Skeletal muscle satellite cell (primary cell): ENCODE results near the gene LUZP2.

ENCODE experiments used
- H3K27me3 ChIP-seq: 2 replicates; pipeline ENCODE4 v1.7.0; 2013; ENCODE audit warnings: low read length; ENCODE audit not compliant: control insufficient read depth, insufficient read depth
- H3K36me3 ChIP-seq: 2 replicates; pipeline ENCODE4 v1.7.0; 2013; ENCODE audit warnings: mild to moderate bottlenecking, control low read depth, low read length; ENCODE audit not compliant: insufficient read depth
- H3K4me1 ChIP-seq: 2 replicates; pipeline ENCODE4 v1.7.0; 2013; ENCODE audit warnings: low read length; ENCODE audit not compliant: control insufficient read depth, insufficient read depth
- H3K4me2 ChIP-seq: 2 replicates; pipeline ENCODE4 v1.7.0; 2013; ENCODE audit warnings: mild to moderate bottlenecking, low read length
- H3K4me3 ChIP-seq: 2 replicates; pipeline ENCODE4 v1.7.0; 2013; ENCODE audit warnings: low read length
- H3K9ac ChIP-seq: 2 replicates; pipeline ENCODE4 v1.7.0; 2013; ENCODE audit warnings: mild to moderate bottlenecking, low read depth, low read length, moderate library complexity
- H3K9me3 ChIP-seq: replicated peaks from 2 replicates; pipeline ENCODE4 v1.7.0; 2013; ENCODE audit warnings: mild to moderate bottlenecking, control low read depth, low read length

LUZP2 gene

DNA sequence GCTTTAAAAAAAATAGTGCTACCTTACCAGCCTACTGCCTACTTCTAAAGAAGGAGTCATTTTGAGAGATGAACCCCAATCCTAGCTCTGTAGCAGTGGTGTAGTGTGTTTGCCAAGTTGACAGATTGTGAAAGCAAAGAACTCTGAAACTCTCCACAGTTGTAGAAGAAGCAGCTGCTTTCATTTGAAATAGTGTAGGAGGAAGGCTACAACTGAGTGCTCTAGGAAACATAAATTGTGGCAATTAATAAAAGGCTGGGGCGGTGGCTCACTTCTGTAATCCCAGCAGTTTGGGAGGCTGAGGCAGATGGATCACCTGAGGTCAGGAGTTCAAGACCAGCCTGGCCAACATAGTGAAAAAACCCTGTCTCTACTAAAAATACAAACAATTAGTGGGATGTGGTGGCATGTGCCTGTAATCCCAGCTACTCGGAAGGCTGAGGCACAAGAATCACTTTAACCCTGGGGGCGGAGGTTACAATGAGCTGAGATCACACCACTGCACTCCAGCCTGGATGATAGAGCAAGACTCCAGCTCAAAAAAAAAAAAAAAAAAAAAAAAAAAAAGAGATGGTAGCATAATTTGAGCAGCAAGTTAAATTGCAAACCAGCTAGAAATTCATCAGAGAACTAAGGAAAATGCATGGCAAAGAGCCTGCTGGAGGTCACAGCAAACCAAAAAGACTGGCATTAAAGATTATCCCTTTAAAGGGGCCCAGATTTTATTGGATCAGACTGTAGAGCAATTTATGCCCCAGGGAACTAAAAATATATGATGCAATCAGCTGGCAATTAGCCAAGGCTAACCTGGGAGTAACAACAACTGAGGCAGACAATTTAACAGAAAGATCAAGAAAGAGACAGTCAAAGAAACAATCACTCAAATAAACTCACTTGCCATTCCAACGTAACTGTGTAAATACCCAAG, 112.6 kb downstream of the LUZP2 start:
- H3K27me3 ChIP-seq = no peaks in the 10 kb centered on the region
- H3K4me3 ChIP-seq = no peak overlapping the region
- H3K4me2 ChIP-seq = no peak overlapping the region
- no peaks in the 10 kb centered on the region for H3K9me3 ChIP-seq
- H3K36me3 ChIP-seq = no peaks in the 10 kb centered on the region
- no peaks in the 10 kb centered on the region for H3K4me1 ChIP-seq
- H3K9ac ChIP-seq = no peak overlapping the region

DNA sequence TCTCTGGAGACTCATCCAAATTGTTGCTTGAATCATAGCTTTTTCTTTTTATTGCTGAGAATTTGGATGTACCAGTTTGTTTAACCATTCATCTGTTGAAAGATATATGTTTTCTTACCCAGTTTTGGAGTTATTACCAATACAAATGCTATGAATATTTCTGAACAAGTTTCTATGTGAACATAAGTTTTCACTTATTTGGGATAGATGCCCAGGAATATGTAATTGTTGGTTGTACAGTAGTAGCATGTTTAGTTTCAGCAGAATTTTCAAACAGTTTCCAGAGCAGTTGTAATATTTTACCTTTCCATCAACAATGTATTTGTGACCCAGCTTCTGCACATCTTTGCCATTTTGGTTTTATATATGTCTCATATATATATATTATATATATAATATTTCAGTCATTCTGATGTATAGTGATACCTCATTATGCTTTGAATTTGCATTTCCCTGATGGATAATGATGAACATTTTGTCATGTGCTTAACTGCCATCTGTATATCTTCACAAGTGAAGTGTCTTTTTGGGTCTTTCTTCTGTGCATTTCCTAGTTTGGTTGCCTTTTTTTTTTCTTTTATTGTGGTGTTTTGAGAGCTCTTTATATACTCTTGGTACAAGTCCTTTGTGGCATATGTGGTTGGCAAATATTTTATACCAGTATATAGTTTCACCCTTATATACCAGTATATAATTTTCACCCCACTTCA, 118.8 kb downstream of the LUZP2 start:
- Histone ChIP-seq H3K4me3 (no peak overlapping the region), H3K36me3 (no peaks in the 10 kb centered on the region), H3K27me3 (no peaks in the 10 kb centered on the region), H3K4me2 (no peak overlapping the region), H3K9ac (no peak overlapping the region), H3K4me1 (no peaks in the 10 kb centered on the region), H3K9me3 (no peaks in the 10 kb centered on the region)

DNA sequence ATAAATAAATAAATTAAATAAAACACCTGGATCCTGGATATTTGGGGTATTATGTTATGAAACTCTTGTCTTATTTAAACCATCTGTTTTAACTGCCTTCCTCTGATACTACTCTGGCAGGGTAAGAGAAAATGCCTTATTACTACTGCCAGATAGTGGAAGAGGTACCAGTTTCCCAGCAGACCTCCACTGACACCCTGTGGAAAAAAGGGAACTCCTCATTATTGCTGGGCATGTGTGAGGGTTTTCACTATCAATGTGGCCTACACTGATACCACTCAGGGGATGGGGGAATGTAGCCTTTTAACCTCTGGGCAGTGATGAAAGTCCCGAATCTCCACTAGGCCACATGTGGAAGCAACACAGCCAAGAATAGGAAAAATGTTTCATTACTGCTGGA, 121.0 kb downstream of the LUZP2 start:
- H3K9ac ChIP-seq = no peak overlapping the region
- no peaks in the 10 kb centered on the region for H3K36me3 ChIP-seq
- no peaks in the 10 kb centered on the region for H3K4me1 ChIP-seq
- H3K27me3 ChIP-seq = no peaks in the 10 kb centered on the region
- H3K4me2 ChIP-seq = no peak overlapping the region
- no peak overlapping the region for H3K4me3 ChIP-seq
- H3K9me3 ChIP-seq = no peaks in the 10 kb centered on the region

DNA sequence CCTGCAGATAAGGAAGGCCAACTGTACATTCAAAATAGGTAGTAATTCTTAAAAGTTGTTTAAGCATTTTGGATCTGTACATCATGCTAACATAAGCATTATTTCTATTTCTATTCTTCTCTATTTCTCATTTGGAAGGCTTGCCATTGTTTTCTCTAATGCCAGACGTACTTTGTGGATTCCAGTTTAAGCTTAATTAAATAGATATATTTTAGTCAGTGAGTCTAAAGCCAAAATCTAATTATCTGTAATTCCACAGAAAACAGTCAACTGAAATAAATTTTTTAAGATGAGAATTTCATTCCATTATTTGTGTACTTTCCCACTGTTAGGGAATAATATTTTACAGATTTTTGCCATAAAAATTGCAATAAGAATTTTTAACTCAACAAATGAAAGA, 123.0 kb downstream of the LUZP2 start:
- Histone ChIP-seq H3K9me3 (no peaks in the 10 kb centered on the region), H3K36me3 (no peaks in the 10 kb centered on the region), H3K27me3 (no peaks in the 10 kb centered on the region), H3K4me1 (no peaks in the 10 kb centered on the region), H3K9ac (no peak overlapping the region), H3K4me2 (no peak overlapping the region), H3K4me3 (no peak overlapping the region)

DNA sequence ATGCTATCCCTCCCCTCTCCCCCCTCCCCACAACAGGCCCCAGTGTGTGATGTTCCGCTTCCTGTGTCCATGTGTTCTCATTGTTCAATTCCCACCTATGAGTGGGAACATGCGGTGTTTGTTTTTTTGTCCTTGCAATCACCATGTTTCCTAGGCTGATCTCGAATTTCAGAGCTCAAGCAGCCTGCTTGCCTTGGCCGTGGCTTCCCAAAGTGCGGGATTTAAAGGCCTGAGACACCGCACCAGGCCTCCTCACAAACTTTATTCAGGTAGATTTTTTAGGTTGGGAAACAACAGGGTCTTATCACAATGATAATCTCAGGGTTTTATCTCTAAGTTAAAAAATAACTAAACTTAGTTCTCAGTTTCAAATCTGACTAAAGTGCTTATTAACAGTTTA, 125.4 kb downstream of the LUZP2 start:
- Histone ChIP-seq H3K9me3 (no peaks in the 10 kb centered on the region), H3K4me1 (no peaks in the 10 kb centered on the region), H3K9ac (no peak overlapping the region), H3K4me3 (no peak overlapping the region), H3K27me3 (no peaks in the 10 kb centered on the region), H3K4me2 (no peak overlapping the region), H3K36me3 (no peaks in the 10 kb centered on the region)

DNA sequence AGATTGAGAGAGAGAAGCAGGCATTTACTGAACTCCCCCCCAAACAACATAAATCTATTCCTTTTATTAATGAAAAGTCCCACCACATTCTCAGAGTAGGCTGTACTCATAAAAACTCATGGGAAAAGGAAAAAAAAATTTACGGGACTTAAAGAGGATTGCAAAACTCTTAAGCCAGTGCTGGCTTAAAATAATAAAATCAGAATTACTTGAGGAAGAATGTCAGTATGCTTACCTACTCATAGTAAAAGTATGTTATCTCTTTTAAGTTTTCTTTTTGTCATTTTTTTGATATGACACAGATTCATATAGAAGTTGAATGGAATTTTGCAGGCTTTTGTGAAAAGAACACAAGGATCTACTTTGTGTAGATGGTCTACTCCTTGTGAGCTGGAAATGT, 126.3 kb downstream of the LUZP2 start:
- no peak overlapping the region for H3K4me3 ChIP-seq
- H3K4me2 ChIP-seq = no peak overlapping the region
- no peaks in the 10 kb centered on the region for H3K36me3 ChIP-seq
- H3K4me1 ChIP-seq = no peaks in the 10 kb centered on the region
- H3K9me3 ChIP-seq = no peaks in the 10 kb centered on the region
- H3K27me3 ChIP-seq = no peaks in the 10 kb centered on the region
- H3K9ac ChIP-seq = no peak overlapping the region

DNA sequence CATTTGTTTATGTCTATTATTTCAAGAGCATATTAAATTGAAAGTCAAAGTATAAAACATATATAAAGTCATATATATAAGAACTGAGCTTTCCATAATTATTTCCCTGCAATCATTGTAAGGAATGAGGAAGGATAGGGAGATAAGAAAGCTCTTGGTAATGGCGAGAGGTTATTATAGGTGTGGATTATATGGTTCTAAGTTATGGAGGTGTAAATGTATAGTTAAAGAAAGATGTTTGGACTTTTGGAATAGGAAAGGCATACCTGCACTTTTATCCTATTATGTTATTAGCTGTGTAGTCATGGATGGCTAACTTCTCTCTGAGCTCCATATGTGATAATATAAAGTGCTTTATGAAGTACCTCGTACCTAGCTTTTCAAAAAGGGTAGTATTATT, 127.6 kb downstream of the LUZP2 start:
- Histone ChIP-seq H3K36me3 (no peaks in the 10 kb centered on the region), H3K27me3 (no peaks in the 10 kb centered on the region), H3K4me2 (no peak overlapping the region), H3K4me1 (no peaks in the 10 kb centered on the region), H3K4me3 (no peak overlapping the region), H3K9me3 (no peaks in the 10 kb centered on the region), H3K9ac (no peak overlapping the region)

DNA sequence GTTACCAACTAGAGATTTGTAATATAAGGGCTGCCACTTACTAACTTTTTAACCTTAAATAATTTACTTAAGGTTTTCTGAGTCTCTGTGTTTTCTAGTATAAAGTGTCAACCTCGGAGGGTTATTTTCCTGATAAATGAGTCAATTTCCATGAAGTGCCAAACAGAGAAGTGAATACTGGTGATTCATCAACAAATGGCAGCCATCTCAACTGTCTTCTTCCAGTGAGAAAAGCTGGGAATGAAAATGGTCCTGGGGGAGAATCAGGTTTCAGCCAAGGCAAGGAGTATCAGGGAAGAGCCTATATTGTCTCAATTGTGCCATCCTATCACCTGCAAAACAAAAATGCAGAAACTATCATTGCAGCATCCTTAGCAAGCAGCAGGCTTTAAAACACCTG, 129.1 kb downstream of the LUZP2 start:
- no peaks in the 10 kb centered on the region for H3K36me3 ChIP-seq
- H3K27me3 ChIP-seq = no peaks in the 10 kb centered on the region
- H3K9me3 ChIP-seq = no peaks in the 10 kb centered on the region
- no peaks in the 10 kb centered on the region for H3K4me1 ChIP-seq
- H3K4me2 ChIP-seq = no peak overlapping the region
- no peak overlapping the region for H3K4me3 ChIP-seq
- H3K9ac ChIP-seq = no peak overlapping the region

DNA sequence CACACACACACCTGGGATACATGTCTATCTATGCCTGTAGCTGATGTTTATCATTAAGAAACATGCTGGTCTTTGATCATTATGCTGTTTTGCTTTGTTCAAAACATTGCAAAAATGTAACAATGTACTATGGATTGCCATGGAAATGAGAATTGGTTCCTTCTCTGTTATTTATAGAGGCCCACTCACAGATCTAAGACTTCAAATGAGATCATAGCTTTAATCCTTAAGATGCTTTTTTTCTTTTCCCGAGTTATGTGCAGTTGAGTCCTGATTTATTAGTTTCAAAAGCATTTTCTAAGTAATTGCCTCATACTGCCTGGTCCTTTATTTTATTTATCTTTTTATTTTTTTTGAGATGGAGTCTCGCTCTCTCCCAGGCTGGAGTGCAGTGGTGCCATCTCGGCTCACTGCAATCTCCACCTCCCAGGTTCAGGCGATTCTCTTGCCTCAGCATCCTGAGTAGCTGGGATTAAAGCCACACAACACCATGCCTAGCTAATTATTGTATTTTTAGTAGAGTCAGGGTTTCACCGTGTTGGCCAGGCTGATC, 131.4 kb downstream of the LUZP2 start:
- no peak overlapping the region for H3K4me2 ChIP-seq
- no peaks in the 10 kb centered on the region for H3K27me3 ChIP-seq
- H3K9me3 ChIP-seq = no peaks in the 10 kb centered on the region
- no peak overlapping the region for H3K4me3 ChIP-seq
- no peaks in the 10 kb centered on the region for H3K36me3 ChIP-seq
- H3K9ac ChIP-seq = no peak overlapping the region
- H3K4me1 ChIP-seq = no peaks in the 10 kb centered on the region

DNA sequence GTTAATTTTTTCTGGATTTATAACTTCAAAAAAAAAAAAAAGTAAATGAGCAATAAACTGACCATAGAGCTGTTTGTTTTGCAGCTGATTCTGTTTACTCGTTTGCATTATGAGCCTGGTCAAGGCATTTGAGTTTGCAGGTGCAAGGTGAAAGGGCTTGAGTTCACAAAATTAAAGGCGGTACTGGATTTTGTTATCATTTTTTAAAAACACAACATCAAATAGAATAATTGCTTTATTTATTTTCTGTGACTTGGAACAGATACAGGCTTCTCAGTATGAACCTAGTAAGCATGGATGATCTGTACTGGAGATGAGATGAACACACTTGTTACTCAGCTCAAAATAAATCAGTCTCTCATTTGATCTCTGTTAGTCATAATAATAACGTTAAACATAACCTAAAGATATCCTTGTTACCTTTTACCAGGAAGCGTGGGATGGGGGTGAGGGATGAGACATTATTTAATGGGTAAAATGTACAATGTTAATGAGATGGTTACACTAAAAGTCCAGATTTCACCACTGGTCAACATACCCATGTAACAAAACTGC, 137.8 kb downstream of the LUZP2 start:
- no peaks in the 10 kb centered on the region for H3K9me3 ChIP-seq
- H3K4me3 ChIP-seq = no peak overlapping the region
- H3K9ac ChIP-seq = no peak overlapping the region
- no peak overlapping the region for H3K4me2 ChIP-seq
- H3K4me1 ChIP-seq = no peaks in the 10 kb centered on the region
- H3K27me3 ChIP-seq = no peaks in the 10 kb centered on the region
- H3K36me3 ChIP-seq = no peaks in the 10 kb centered on the region

DNA sequence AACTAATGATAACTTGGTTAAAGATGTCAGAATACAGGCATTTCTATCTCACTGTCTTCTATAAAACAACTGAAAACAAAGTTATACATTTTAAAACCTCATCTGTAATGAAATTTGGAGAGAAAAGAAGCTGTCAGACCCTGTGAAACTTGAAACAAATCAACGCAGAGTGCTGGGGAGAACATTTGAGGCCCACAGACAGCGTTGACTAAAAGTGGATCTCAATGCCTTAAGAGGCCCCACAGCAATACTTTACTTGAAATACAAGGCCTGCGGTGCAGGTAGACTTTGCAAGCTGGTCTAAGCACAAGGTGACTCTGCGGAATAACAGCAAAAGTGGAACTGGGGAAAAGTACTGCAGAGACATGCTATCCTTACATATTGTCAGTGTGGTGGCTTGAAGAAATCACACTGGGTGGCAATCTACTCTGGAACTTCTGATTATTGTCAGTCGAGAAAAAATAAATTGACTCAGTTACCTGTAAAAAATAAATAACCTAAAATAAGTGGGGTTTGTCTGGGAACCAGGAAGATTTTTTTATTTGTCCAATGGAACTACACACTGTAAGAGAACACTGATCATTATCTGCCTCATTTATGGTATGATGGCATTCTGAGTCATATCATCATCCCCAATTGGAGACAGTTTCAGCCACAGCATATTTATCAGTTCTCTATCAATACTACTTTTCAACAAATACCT, 138.9 kb downstream of the LUZP2 start:
- no peaks in the 10 kb centered on the region for H3K27me3 ChIP-seq
- no peak overlapping the region for H3K9ac ChIP-seq
- H3K9me3 ChIP-seq = no peaks in the 10 kb centered on the region
- no peak overlapping the region for H3K4me3 ChIP-seq
- H3K4me1 ChIP-seq = no peaks in the 10 kb centered on the region
- no peak overlapping the region for H3K4me2 ChIP-seq
- no peaks in the 10 kb centered on the region for H3K36me3 ChIP-seq
